Measurements from ENCODE around the gene NOX5.

DNA sequence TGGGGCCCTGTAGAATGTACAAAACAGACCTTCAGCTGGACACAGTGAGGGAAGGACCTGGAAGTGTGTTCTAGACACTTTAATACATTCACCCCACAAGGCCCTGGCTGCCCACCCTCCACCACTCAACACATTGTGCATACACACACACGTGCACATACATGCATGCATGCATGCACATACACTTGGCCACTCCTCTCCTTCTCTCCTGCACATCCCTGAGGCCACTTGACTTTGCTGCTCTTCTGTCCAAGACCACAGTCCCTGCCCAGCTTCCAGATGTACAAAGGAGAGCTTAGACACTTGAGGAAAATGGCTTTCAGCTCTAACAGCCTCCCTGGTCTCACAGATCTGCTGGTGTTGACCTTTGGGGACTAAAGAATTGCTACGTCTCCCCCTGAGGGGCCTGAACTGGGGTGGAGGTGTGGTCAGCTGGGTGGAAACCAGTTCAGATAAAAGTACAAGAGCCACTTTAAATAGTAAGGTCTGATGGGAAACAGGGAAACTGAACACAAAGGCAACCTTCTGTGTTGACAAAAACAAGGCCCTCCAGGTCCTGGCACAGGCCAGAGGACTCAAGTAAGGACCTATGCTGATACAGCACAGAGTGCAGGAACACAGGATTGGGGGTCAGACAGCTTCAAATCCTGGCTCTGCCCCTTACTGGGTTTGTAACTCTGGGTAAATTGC, 24.8 kb upstream of the NOX5 start:
- TF ChIP-seq, protein P1, sequence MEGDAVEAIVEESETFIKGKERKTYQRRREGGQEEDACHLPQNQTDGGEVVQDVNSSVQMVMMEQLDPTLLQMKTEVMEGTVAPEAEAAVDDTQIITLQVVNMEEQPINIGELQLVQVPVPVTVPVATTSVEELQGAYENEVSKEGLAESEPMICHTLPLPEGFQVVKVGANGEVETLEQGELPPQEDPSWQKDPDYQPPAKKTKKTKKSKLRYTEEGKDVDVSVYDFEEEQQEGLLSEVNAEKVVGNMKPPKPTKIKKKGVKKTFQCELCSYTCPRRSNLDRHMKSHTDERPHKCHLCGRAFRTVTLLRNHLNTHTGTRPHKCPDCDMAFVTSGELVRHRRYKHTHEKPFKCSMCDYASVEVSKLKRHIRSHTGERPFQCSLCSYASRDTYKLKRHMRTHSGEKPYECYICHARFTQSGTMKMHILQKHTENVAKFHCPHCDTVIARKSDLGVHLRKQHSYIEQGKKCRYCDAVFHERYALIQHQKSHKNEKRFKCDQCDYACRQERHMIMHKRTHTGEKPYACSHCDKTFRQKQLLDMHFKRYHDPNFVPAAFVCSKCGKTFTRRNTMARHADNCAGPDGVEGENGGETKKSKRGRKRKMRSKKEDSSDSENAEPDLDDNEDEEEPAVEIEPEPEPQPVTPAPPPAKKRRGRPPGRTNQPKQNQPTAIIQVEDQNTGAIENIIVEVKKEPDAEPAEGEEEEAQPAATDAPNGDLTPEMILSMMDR (IDR thresholded peaks at IDR 0.05; ENCODE audit: low read depth, low read length), result no peak
- no peak for TF ChIP-seq EZH2phosphoT487 (IDR thresholded peaks at IDR 0.05; ENCODE audit: low read depth)
